HG02943 (cell line): ENCODE measurements around the gene CCDC88A.
"Not testable (repeated sequence)": the region's sequence is repeated elsewhere in the genome, so short reads cannot be mapped to it uniquely, and the experiment has no call there.

Experiments
- ATAC-seq: cut with Tn5 transposase; IDR thresholded peaks from one replicate; pipeline ENCODE4 v1.9.1; 2021; ENCODE audit warnings: mild to moderate bottlenecking, low read depth, moderate library complexity; ENCODE audit not compliant: unreplicated experiment

The CCDC88A gene

GRCh38 chr2:55391615-55392242 lies 27.9 kb downstream of the CCDC88A start:
- ATAC-seq, result no peak

- no peak for ATAC-seq
These were observed 28.5 kb downstream of the CCDC88A start for GRCh38 chr2:55391155-55391554.

GRCh38 chr2:55385516-55385915 lies 34.1 kb downstream of the CCDC88A start:
- ATAC-seq, result not testable (repeated sequence)

DNA sequence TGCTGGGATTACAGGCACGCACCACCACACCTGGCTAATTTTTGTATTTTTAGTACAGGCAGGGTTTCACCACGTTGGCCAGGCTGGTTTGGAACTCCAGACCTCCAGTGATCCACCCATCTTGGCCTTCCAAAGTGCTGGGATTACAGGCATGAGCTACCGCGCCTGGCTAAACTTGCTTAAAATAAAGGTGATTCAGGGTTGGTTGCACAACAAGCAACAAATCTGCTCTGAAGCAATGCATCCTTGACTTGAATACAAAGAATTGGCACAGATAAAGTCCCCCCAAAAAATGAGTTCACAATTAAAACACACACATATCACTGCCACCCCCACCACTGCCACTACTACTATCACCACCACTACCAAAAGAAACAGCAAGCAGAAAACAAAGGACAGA lies 34.9 kb downstream of the CCDC88A start:
- ATAC-seq, result no peak

DNA sequence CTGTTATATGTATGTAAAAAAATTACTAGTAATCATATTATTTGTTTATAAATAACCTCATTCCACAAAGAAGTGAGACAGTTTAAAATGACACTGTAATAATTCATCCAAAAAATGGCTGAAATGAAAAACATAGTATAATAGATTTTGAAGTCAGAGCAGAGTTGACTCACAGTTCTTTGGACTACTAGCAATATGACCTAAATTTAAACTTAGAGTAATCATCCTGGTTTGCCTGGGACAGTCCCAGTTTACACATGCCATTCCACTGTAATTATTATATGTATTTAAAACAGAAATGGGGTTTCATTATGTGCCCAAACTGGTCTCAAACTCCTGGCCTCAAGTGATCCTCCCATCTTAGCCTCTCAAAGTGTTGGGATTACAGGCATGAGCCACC lies 48.3 kb downstream of the CCDC88A start:
- ATAC-seq, result no peak

GRCh38 chr2:55370208-55370607 lies 49.4 kb downstream of the CCDC88A start:
- ATAC-seq, result no peak

- ATAC-seq, result no peak
These were observed 54.4 kb downstream of the CCDC88A start for GRCh38 chr2:55365303-55365702.

GRCh38 chr2:55364189-55365055 lies 55.2 kb downstream of the CCDC88A start:
- ATAC-seq, result no peak

DNA sequence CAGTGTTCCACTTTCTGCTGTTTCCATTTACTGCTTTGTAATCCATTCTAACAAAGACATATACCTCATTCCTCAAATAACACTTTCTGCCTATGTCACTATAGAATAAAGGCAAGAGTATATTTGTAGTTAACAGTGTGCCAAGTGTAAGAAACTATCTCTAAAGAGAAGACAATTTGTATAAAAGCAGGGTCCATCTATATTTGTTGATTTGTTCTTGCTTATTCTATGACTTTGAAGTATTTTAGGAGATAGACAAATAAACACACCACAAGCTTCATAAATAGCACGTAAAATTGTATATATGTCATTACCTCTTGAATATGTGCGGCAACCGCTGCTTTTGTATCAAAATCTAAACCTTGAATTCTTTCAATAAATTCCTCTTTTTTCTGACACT lies 56.0 kb downstream of the CCDC88A start:
- no peak for ATAC-seq

- ATAC-seq, result no peak
These were observed 58.0 kb downstream of the CCDC88A start for GRCh38 chr2:55361465-55362189.

DNA sequence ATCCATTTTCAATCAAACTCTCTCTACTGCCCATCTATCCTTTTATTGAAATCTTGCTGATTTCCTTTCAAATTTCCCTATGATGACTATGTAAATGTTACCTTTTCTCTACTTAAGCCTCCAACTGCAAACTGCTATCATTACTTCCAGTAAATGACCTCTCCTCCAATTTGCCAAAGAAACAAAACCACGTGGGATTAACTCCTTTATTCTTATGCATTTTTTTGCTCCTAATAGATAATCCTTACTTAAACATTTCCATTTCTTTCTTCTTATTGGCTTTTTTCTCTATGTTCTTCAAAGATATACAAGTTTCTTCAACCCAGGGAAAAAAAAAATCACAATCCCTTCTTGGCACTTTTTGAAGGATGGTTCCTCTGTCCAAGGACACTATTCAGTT lies 61.2 kb downstream of the CCDC88A start:
- no peak for ATAC-seq

DNA sequence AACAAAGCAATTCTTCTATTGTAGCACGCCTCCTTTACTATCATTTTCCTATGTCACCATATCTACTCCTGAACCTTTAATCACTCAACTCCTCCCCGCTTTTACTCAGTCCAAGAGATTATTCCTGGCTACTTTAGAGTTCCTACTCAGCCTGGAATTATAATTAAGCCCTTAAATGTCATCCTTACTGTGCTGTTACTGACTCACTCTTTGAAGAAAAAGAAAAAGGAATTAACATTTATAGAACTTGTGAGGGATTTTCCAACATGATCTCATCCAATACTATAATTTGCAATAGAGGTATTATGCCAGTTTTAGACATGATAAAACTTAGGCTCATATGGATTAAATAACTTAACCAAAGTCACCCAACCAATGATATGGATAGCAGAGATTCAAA lies 61.7 kb downstream of the CCDC88A start:
- no peak for ATAC-seq

GRCh38 chr2:55357164-55357563 lies 62.5 kb downstream of the CCDC88A start:
- no peak for ATAC-seq

- not testable (repeated sequence) for ATAC-seq
These were observed 63.5 kb downstream of the CCDC88A start for GRCh38 chr2:55356136-55356535.

- no peak for ATAC-seq
These were observed 64.2 kb downstream of the CCDC88A start for GRCh38 chr2:55355451-55355850.

GRCh38 chr2:55351672-55352071 lies 68.0 kb downstream of the CCDC88A start:
- no peak for ATAC-seq

DNA sequence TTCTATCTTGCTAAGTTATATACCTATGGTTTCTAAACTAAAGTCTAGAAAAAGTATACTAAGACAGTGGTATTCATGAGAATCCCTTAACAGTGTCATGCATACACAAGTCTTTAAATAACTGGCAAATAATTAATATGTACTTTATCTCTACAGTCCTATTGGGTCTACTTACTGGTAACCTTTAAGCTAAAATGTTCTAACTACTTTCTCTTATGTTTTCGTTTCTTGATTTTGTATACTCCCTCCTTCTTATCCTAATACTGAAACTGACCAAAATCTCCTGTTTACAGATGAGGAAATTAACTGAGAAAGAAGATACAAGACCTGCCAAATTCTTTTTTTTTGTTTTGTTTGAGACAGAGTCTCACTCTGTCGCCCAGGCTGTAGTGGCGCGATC lies 74.6 kb downstream of the CCDC88A start:
- ATAC-seq, result no peak

- no peak for ATAC-seq
These were observed 81.4 kb downstream of the CCDC88A start for GRCh38 chr2:55338268-55338667.

- ATAC-seq, result no peak
These were observed 84.9 kb downstream of the CCDC88A start for GRCh38 chr2:55334728-55335127.

- ATAC-seq, result no peak
These were observed 88.9 kb downstream of the CCDC88A start for GRCh38 chr2:55330541-55331297.
